Activated CD4-positive, alpha-beta T cell treated with anti-CD3 and anti-CD28 coated beads for 36 hours (primary cell): ENCODE measurements around the gene DNASE1L2. TPM values are rescaled to one million over a fixed set of nuclear protein-coding genes. Genes with fewer than 3 reads are reported as not detected.
A peak's percentile ranks its signal among the peaks of the same experiment; 100 is the strongest.

Source experiments
- ATAC-seq: fragments of 200-7000 bp; cut with Tn5 transposase; one replicate; pipeline ENCODE4 v1.10.0; 2021; ENCODE audit warnings: mild to moderate bottlenecking, moderate library complexity
- CTCF ChIA-PET: fragments of 350-600 bp; sonication (Branson Sonifier 250); formaldehyde crosslinking; loops from one replicate; lab custom pipeline; 2021; ENCODE audit warnings: antibody characterized with exemption; lab: Charles Lee
- POLR2A ChIA-PET: fragments of 350-600 bp; sonication (Branson Sonifier 250); formaldehyde crosslinking; loops from one replicate; lab custom pipeline; 2021; ENCODE audit warnings: antibody characterized with exemption, inconsistent platforms; lab: Charles Lee
- DNase-seq: peaks from one replicate; pipeline ENCODE4 v3.0.0-alpha.2; 2020
- H3K27ac Mint-ChIP-seq: one replicate; pipeline ENCODE4 v1.8.0; 2021; ENCODE audit warnings: mixed read lengths
- H3K27me3 Mint-ChIP-seq: one replicate; pipeline ENCODE4 v1.8.0; 2021; ENCODE audit warnings: mixed read lengths
- H3K36me3 Mint-ChIP-seq: one replicate; pipeline ENCODE4 v1.8.0; 2021; ENCODE audit warnings: low read depth, mixed read lengths
- H3K4me1 Mint-ChIP-seq: one replicate; pipeline ENCODE4 v1.8.0; 2021; ENCODE audit warnings: mixed read lengths
- H3K4me3 Mint-ChIP-seq: one replicate; pipeline ENCODE4 v1.8.0; 2021; ENCODE audit warnings: mild to moderate bottlenecking, moderate library complexity, mixed read lengths
- H3K9me3 Mint-ChIP-seq: one replicate; pipeline ENCODE4 v1.8.0; 2021; ENCODE audit warnings: low read depth, mixed read lengths
- intact Hi-C, 2 experiments: fragments of 100-400 bp; cut with DNase I in 1 of 2; cut with micrococcal nuclease in 1 of 2; formaldehyde crosslinking; loops; one replicate each; pipeline versions ENCODE4 v1.14.2 to v1.15.1; 2022 to 2024; cut with DNase I, micrococcal nuclease
- total RNA-seq, 2 experiments: library from RNA; stranded (reverse); gene quantifications; one replicate each; pipeline ENCODE4 v1.2.3, GENCODE V29; 2021

DNASE1L2 gene
- total RNA-seq, 2 experiments from 2014 or later, result 0.51 to 0.55 TPM

- H3K4me3 Mint-ChIP-seq, result peak overlapping the region; percentile 83
These were observed 31.7 kb upstream of the DNASE1L2 start for GRCh38 chr16:2204416-2205103.

GRCh38 chr16:2205104-2205966 is 30.9 kb upstream of the DNASE1L2 start, which contains the start of gene MLST8:
MLST8 (plus strand) TSS chr16:2205454; CDS start chr16:2206086, 632 bp downstream.
- intact Hi-C loops, result loop anchor here (1.0 to 10.0 kb wide), 19 partner anchors 9 to 591 kb away; partner anchors contain the start of genes E4F1 (in 2 of the 2), RNPS1 (in 2 of the 2), TRAF7 (in 2 of the 2) and ABCA3 (in 1 of the 2)
- ChIA-PET CTCF (no interaction called here), POLR2A (no interaction called here)
- peaks cover 18% of the 10 kb centered on the region for H3K36me3 Mint-ChIP-seq
- H3K4me1 Mint-ChIP-seq, result peaks cover 16% of the 10 kb centered on the region
- no peaks in the 10 kb centered on the region for H3K9me3 Mint-ChIP-seq
- peak within 1 kb of the TSS; percentile 83 for H3K4me3 Mint-ChIP-seq
- DNase-seq (peak; percentile 92), ATAC-seq (peak; percentile 84)
- H3K27me3 Mint-ChIP-seq, result no peaks in the 10 kb centered on the region
- peak within 1 kb of the TSS; percentile 84 for H3K27ac Mint-ChIP-seq

More at GRCh38 chr16:2204416-2205103, 31.7 kb upstream of the DNASE1L2 start:
- CTCF ChIA-PET, result interaction anchor here (0.5 to 1.9 kb wide), 5 partner anchors 10 to 1571 kb away, joined by 3 to 9 read pairs (median 4); partner anchors contain the start of gene PGP
- DNase-seq (no peak), ATAC-seq (no peak)
- POLR2A ChIA-PET, result no interaction called here
- no peaks in the 10 kb centered on the region for H3K9me3 Mint-ChIP-seq
- peaks cover 16% of the 10 kb centered on the region for H3K4me1 Mint-ChIP-seq
- intact Hi-C loops, result loop anchor here (1.0 to 10.0 kb wide), 19 partner anchors 10 to 590 kb away; partner anchors contain the start of genes E4F1 (in 2 of the 2), RNPS1 (in 2 of the 2), TRAF7 (in 2 of the 2) and ABCA3 (in 1 of the 2)
- peak overlapping the region; percentile 63 for H3K27ac Mint-ChIP-seq
- peaks cover 17% of the 10 kb centered on the region for H3K36me3 Mint-ChIP-seq
- no peaks in the 10 kb centered on the region for H3K27me3 Mint-ChIP-seq

GRCh38 chr16:2205967-2206313 is 30.3 kb upstream of the DNASE1L2 start:
- POLR2A ChIA-PET, result interaction anchor here (1.1 kb wide), 1 partner anchor 50 kb away, joined by 3 read pairs; the partner anchor contains the start of gene TRAF7
- H3K4me3 Mint-ChIP-seq, result peak overlapping the region; percentile 83

GRCh38 chr16:2206420-2206779 is 29.8 kb upstream of the DNASE1L2 start:
- H3K27ac Mint-ChIP-seq, result peak overlapping the region; percentile 84
- H3K27me3 Mint-ChIP-seq, result no peaks in the 10 kb centered on the region
- H3K9me3 Mint-ChIP-seq, result no peaks in the 10 kb centered on the region
- H3K36me3 Mint-ChIP-seq, result peaks cover 20% of the 10 kb centered on the region
- ATAC-seq (no peak), DNase-seq (no peak)
- peak overlapping the region; percentile 83 for H3K4me3 Mint-ChIP-seq
- intact Hi-C loops, result loop anchor here (5.0 to 10.0 kb wide), 5 partner anchors 49 to 592 kb away; partner anchors contain the start of genes CRAMP1 (in 1 of the 2), IFT140 (in 1 of the 2), NTN3 (in 1 of the 2) and RNPS1 (in 1 of the 2)
- peaks cover 16% of the 10 kb centered on the region for H3K4me1 Mint-ChIP-seq
- POLR2A ChIA-PET, result interaction anchor here (1.1 kb wide), 1 partner anchor 51 kb away, joined by 3 read pairs; the partner anchor contains the start of gene TRAF7
- CTCF ChIA-PET, result interaction anchor here (0.6 to 0.7 kb wide), 2 partner anchors 16 to 306 kb away, joined by 3 to 4 read pairs; no protein-coding TSS in a partner anchor

More at GRCh38 chr16:2205967-2206313, 30.3 kb upstream of the DNASE1L2 start:
- H3K36me3 Mint-ChIP-seq, result peaks cover 20% of the 10 kb centered on the region
- intact Hi-C loops, result loop anchor here (1.0 to 10.0 kb wide), 19 partner anchors 8 to 591 kb away; partner anchors contain the start of genes E4F1 (in 2 of the 2), RNPS1 (in 2 of the 2), TRAF7 (in 2 of the 2) and ABCA3 (in 1 of the 2)
- peaks cover 16% of the 10 kb centered on the region for H3K4me1 Mint-ChIP-seq
- CTCF ChIA-PET, result interaction anchor here (0.7 kb wide), 1 partner anchor 307 kb away, joined by 4 read pairs; no protein-coding TSS in a partner anchor
- peak overlapping the region; percentile 84 for H3K27ac Mint-ChIP-seq
- ATAC-seq, result peak; percentile 27
- H3K27me3 Mint-ChIP-seq, result no peaks in the 10 kb centered on the region
- H3K9me3 Mint-ChIP-seq, result no peaks in the 10 kb centered on the region
- DNase-seq, result no peak

GRCh38 chr16:2206780-2207433 is 29.3 kb upstream of the DNASE1L2 start:
- no peak for ATAC-seq
- Mint-ChIP-seq H3K36me3 (peaks cover 23% of the 10 kb centered on the region), H3K4me1 (peaks cover 16% of the 10 kb centered on the region), H3K4me3 (peak overlapping the region; percentile 83), H3K27me3 (no peaks in the 10 kb centered on the region), H3K27ac (peak overlapping the region; percentile 84), H3K9me3 (no peaks in the 10 kb centered on the region)
- CTCF ChIA-PET, result interaction anchor here (0.6 to 0.7 kb wide), 2 partner anchors 16 to 306 kb away, joined by 3 to 4 read pairs; no protein-coding TSS in a partner anchor
- intact Hi-C loops, result loop anchor here (5.0 to 10.0 kb wide), 5 partner anchors 50 to 592 kb away; partner anchors contain the start of genes CRAMP1 (in 1 of the 2), IFT140 (in 1 of the 2), NTN3 (in 1 of the 2) and RNPS1 (in 1 of the 2)
- POLR2A ChIA-PET, result interaction anchor here (1.1 kb wide), 1 partner anchor 51 kb away, joined by 3 read pairs; the partner anchor contains the start of gene TRAF7
- no peak for DNase-seq

- H3K4me1 Mint-ChIP-seq, result peaks cover 20% of the 10 kb centered on the region
- ChIA-PET CTCF (no interaction called here), POLR2A (no interaction called here)
- intact Hi-C loops, result loop anchor here (5.0 to 10.0 kb wide), 5 partner anchors 51 to 593 kb away; partner anchors contain the start of genes CRAMP1 (in 1 of the 2), IFT140 (in 1 of the 2), NTN3 (in 1 of the 2) and RNPS1 (in 1 of the 2)
- H3K27me3 Mint-ChIP-seq, result no peaks in the 10 kb centered on the region
- DNase-seq, result no peak
- peak overlapping the region; percentile 83 for H3K4me3 Mint-ChIP-seq
- H3K36me3 Mint-ChIP-seq, result peaks cover 30% of the 10 kb centered on the region
- H3K9me3 Mint-ChIP-seq, result no peaks in the 10 kb centered on the region
- no peak for ATAC-seq
- H3K27ac Mint-ChIP-seq, result peak overlapping the region; percentile 78
These were observed 28.4 kb upstream of the DNASE1L2 start for GRCh38 chr16:2207872-2208271.

GRCh38 chr16:2208308-2208707 is 27.9 kb upstream of the DNASE1L2 start:
- Mint-ChIP-seq H3K4me3 (peak overlapping the region; percentile 8), H3K36me3 (peaks cover 33% of the 10 kb centered on the region), H3K4me1 (peaks cover 25% of the 10 kb centered on the region), H3K9me3 (no peaks in the 10 kb centered on the region), H3K27ac (no peak overlapping the region), H3K27me3 (no peaks in the 10 kb centered on the region)
- ChIA-PET POLR2A (no interaction called here), CTCF (no interaction called here)
- intact Hi-C loops, result loop anchor here (5.0 to 10.0 kb wide), 5 partner anchors 51 to 594 kb away; partner anchors contain the start of genes CRAMP1 (in 1 of the 2), IFT140 (in 1 of the 2), NTN3 (in 1 of the 2) and RNPS1 (in 1 of the 2)
- no peak for ATAC-seq
- DNase-seq, result no peak

GRCh38 chr16:2208772-2209171 is 27.5 kb upstream of the DNASE1L2 start:
- no peak overlapping the region for H3K4me3 Mint-ChIP-seq
- ChIA-PET CTCF (no interaction called here), POLR2A (interaction anchor here (0.6 kb wide), 1 partner anchor 11 kb away, joined by 3 read pairs; no protein-coding TSS in a partner anchor)
- no peak overlapping the region for H3K27ac Mint-ChIP-seq
- peaks cover 27% of the 10 kb centered on the region for H3K4me1 Mint-ChIP-seq
- no peaks in the 10 kb centered on the region for H3K27me3 Mint-ChIP-seq
- ATAC-seq (no peak), DNase-seq (no peak)
- intact Hi-C loops, result loop anchor here (5.0 to 10.0 kb wide), 5 partner anchors 51 to 594 kb away; partner anchors contain the start of genes CRAMP1 (in 1 of the 2), IFT140 (in 1 of the 2), NTN3 (in 1 of the 2) and RNPS1 (in 1 of the 2)
- peaks cover 37% of the 10 kb centered on the region for H3K36me3 Mint-ChIP-seq
- H3K9me3 Mint-ChIP-seq, result no peaks in the 10 kb centered on the region

- peaks cover 25% of the 10 kb centered on the region for H3K4me1 Mint-ChIP-seq
- no peak for ATAC-seq
- ChIA-PET POLR2A (interaction anchor here (0.6 kb wide), 1 partner anchor 12 kb away, joined by 3 read pairs; no protein-coding TSS in a partner anchor), CTCF (no interaction called here)
- no peaks in the 10 kb centered on the region for H3K9me3 Mint-ChIP-seq
- no peak for DNase-seq
- intact Hi-C loops, result loop anchor here (5.0 to 10.0 kb wide), 5 partner anchors 52 to 595 kb away; partner anchors contain the start of genes CRAMP1 (in 1 of the 2), IFT140 (in 1 of the 2), NTN3 (in 1 of the 2) and RNPS1 (in 1 of the 2)
- no peak overlapping the region for H3K27ac Mint-ChIP-seq
- H3K4me3 Mint-ChIP-seq, result no peak overlapping the region
- H3K27me3 Mint-ChIP-seq, result no peaks in the 10 kb centered on the region
- peaks cover 37% of the 10 kb centered on the region for H3K36me3 Mint-ChIP-seq
These were observed 26.8 kb upstream of the DNASE1L2 start for GRCh38 chr16:2209258-2210008.
